GM12878 (cell line): ENCODE measurements around the gene PPP1R13B. TPM values are rescaled to one million over a fixed set of nuclear protein-coding genes. Genes with fewer than 3 reads are reported as not detected.

Experiments used
- ATAC-seq: fragments of 200-7000 bp; cut with Tn5 transposase; 3 replicates; pipeline ENCODE4 v1.9.1; 2020; ENCODE audit warnings: mild to moderate bottlenecking, moderate library complexity
- BruUV-seq: library from RNA; stranded (reverse); fragments of 400-500 nt; replicated peaks from 2 replicates; lab custom pipeline; 2021; lab: Mats Ljungman, UMichigan
- CTCF ChIA-PET: fragments of 300-600 bp; sonication (Branson Sonifier 250); formaldehyde crosslinking; extraction: SDS; loops from one replicate; lab custom pipeline; 2021; ENCODE audit warnings: inconsistent platforms; lab: Yijun Ruan, JAX
- POLR2A ChIA-PET: fragments of 350-600 bp; formaldehyde crosslinking; extraction: SDS; loops from one replicate; lab custom pipeline; 2021; ENCODE audit warnings: inconsistent platforms; lab: Charles Lee
- RAD21 ChIA-PET: fragments of 300-600 bp; sonication (Branson Sonifier 250); formaldehyde crosslinking; loops from one replicate; lab custom pipeline; 2023; ENCODE audit warnings: antibody characterized with exemption; ENCODE audit not compliant: unreplicated experiment; lab: Charles Lee
- SMC1A ChIA-PET: fragments of 300-600 bp; sonication (Branson Sonifier 250); formaldehyde crosslinking; loops from one replicate; lab custom pipeline; 2023; ENCODE audit not compliant: unreplicated experiment, uncharacterized antibody; lab: Charles Lee
- DNase-seq: peaks from one replicate; pipeline ENCODE4 v3.0.0-alpha.2; 2011; ENCODE audit warnings: low read depth, low spot score
- FAIRE-seq: peaks from 3 replicates; lab custom pipeline; 2011; peaks lifted over from hg19 to GRCh38; lab: Jason Lieb, UNC
- H2AFZ ChIP-seq: 2 replicates; pipeline ENCODE4 v1.6.0; 2011; ENCODE audit warnings: low read depth, low read length, control low read depth; ENCODE audit not compliant: control insufficient read depth
- H3K27ac ChIP-seq: 2 replicates; pipeline ENCODE4 v1.5.1; 2011; ENCODE audit warnings: control low read depth; ENCODE audit not compliant: control insufficient read depth, insufficient read depth
- H3K27me3 ChIP-seq, 2 experiments: replicated peaks in 1 of 2; 2 replicates each; pipeline versions ENCODE4 v1.6.0 to v1.6.1; 2011; ENCODE audit warnings: low read length in 1 of 2; ENCODE audit not compliant: control insufficient read depth in 2 of 2, insufficient read depth in 2 of 2
- H3K36me3 ChIP-seq, 2 experiments: 2 replicates each; pipeline ENCODE4 v1.5.1; 2011; ENCODE audit warnings: low read length in 1 of 2; ENCODE audit not compliant: control insufficient read depth in 2 of 2, insufficient read depth in 2 of 2
- H3K4me1 ChIP-seq: 2 replicates; pipeline ENCODE4 v1.6.1; 2011; ENCODE audit warnings: mild to moderate bottlenecking, low read length, moderate library complexity, mixed read lengths; ENCODE audit not compliant: control insufficient read depth, insufficient read depth
- H3K4me2 ChIP-seq: 2 replicates; pipeline ENCODE4 v1.6.0; 2011; ENCODE audit warnings: control low read depth; ENCODE audit not compliant: control insufficient read depth, insufficient read depth
- H3K4me3 ChIP-seq: fragments of 200-600 bp; sonication (generic); 2 replicates; pipeline ENCODE4 v1.5.1; 2016
- H3K79me2 ChIP-seq: 2 replicates; pipeline ENCODE4 v1.6.0; 2011; ENCODE audit warnings: low read length; ENCODE audit not compliant: control insufficient read depth, insufficient read depth
- H3K9ac ChIP-seq: 2 replicates; pipeline ENCODE4 v1.8.0; 2011; ENCODE audit warnings: low read length, control low read depth, mixed read lengths; ENCODE audit not compliant: control insufficient read depth, insufficient read depth
- H3K9me3 ChIP-seq: replicated peaks from 3 replicates; pipeline ENCODE4 v1.5.1; 2011; ENCODE audit warnings: mild to moderate bottlenecking, low read length; ENCODE audit not compliant: control insufficient read depth, insufficient read depth
- H4K20me1 ChIP-seq: 2 replicates; pipeline ENCODE4 v1.6.0; 2011; ENCODE audit not compliant: control insufficient read depth, insufficient read depth
- BHLHE40 ChIP-seq, 2 experiments: fragments of 450-650 bp in 1 of 2; IDR thresholded peaks; 2 replicates each; pipeline ENCODE4 v1.6.1; 2011 to 2017; ENCODE audit warnings: low read depth in 2 of 2, borderline replicate concordance in 1 of 2, improper control_type of control experiment in 1 of 2, low read length in 1 of 2, mild to moderate bottlenecking in 1 of 2
- BMI1 ChIP-seq: fragments of 450-650 bp; IDR thresholded peaks from 2 replicates; pipeline ENCODE4 v1.6.1; 2016; ENCODE audit warnings: mild to moderate bottlenecking, moderate library complexity, borderline replicate concordance
- EGR1 ChIP-seq, 2 experiments: IDR thresholded peaks; 1 replicate in 1 of 2; 2 replicates in 1 of 2; pipeline ENCODE4 v1.6.1; 2011 to 2012; ENCODE audit warnings: low read depth in 2 of 2, low read length in 2 of 2, borderline replicate concordance in 1 of 2, mild to moderate bottlenecking in 1 of 2, moderate library complexity in 1 of 2
- ESRRA ChIP-seq: IDR thresholded peaks from 2 replicates; pipeline ENCODE4 v1.6.1; 2012; ENCODE audit warnings: mild to moderate bottlenecking, low read length, improper control_type of control experiment
- HSF1 ChIP-seq: fragments of 150-350 bp; IDR thresholded peaks from 2 replicates; pipeline ENCODE4 v1.6.1; 2014; ENCODE audit warnings: mild to moderate bottlenecking, low read depth, low read length
- IRF5 ChIP-seq: fragments of 450-650 bp; IDR thresholded peaks from 2 replicates; pipeline ENCODE4 v1.6.1; 2017; ENCODE audit warnings: borderline replicate concordance
- JUNB ChIP-seq: IDR thresholded peaks from 2 replicates; pipeline ENCODE4 v1.6.1; 2016; ENCODE audit warnings: antibody characterized with exemption, mild to moderate bottlenecking
- KLF5 ChIP-seq: fragments of 450-650 bp; IDR thresholded peaks from 2 replicates; pipeline ENCODE4 v1.6.1; 2014; ENCODE audit warnings: mild to moderate bottlenecking; ENCODE audit not compliant: partially characterized antibody
- PAX8 ChIP-seq: fragments of 450-650 bp; IDR thresholded peaks from 2 replicates; pipeline ENCODE4 v1.6.1; 2017; ENCODE audit warnings: mild to moderate bottlenecking, moderate library complexity
- RAD51 ChIP-seq: fragments of 450-650 bp; IDR thresholded peaks from 2 replicates; pipeline ENCODE4 v1.6.1; 2016; ENCODE audit warnings: moderate library complexity, mild to moderate bottlenecking, inconsistent platforms
- RB1 ChIP-seq: fragments of 450-650 bp; formaldehyde crosslinking; IDR thresholded peaks from 2 replicates; pipeline ENCODE4 v1.6.1; 2017; ENCODE audit warnings: mild to moderate bottlenecking, borderline replicate concordance
- SMAD5 ChIP-seq: IDR thresholded peaks from 2 replicates; pipeline ENCODE4 v1.6.1; 2016; ENCODE audit warnings: antibody characterized with exemption, low read depth
- SMC3 ChIP-seq: IDR thresholded peaks from 2 replicates; pipeline ENCODE4 v1.6.1; 2011; ENCODE audit warnings: low read length, improper control_type of control experiment, borderline replicate concordance
- TCF12 ChIP-seq: IDR thresholded peaks from 2 replicates; pipeline ENCODE4 v1.6.1; 2011; ENCODE audit warnings: low read depth, mild to moderate bottlenecking, low read length
- YY1 ChIP-seq: IDR thresholded peaks from 2 replicates; pipeline ENCODE4 v1.6.1; 2011; ENCODE audit warnings: low read depth, mild to moderate bottlenecking, low read length
- ZNF24 ChIP-seq: fragments of 450-650 bp; IDR thresholded peaks from 2 replicates; pipeline ENCODE4 v1.6.1; 2017; ENCODE audit warnings: antibody characterized with exemption, mild to moderate bottlenecking
- WGBS: methylation state at CpG from one replicate; pipeline ENCODE4 v1.1.6; 2016; ENCODE audit warnings: low lambda C conversion rate; ENCODE audit not compliant: insufficient replicate concordance, insufficient coverage; ENCODE audit errors: missing lambda C conversion rate; 5-methylcytosine and 5-hydroxymethylcytosine counted together
- in situ Hi-C: fragments of 300-500 bp; cut with MboI; formaldehyde crosslinking; loops from 9 replicates; pipeline ENCODE4 v1.14.3; 2018; ENCODE audit warnings: mixed read lengths
- intact Hi-C: fragments of 100-400 bp; cut with micrococcal nuclease; formaldehyde crosslinking; loops from one replicate; pipeline ENCODE4 v1.14.2; 2022; ENCODE audit not compliant: unreplicated experiment
- polyA plus RNA-seq, 11 experiments: library from polyadenylated mRNA; depleted of rRNA in 4 of 11; unstranded in 6 of 11; stranded (reverse) in 5 of 11; fragments of >200 nt; fragmentation: Nextera tagmentation in 4 of 11; fragmentation: Illumina TruSeq in 1 of 11; extraction: Ambion mirVana in 4 of 11; extraction: Trizol in 1 of 11; gene quantifications; 1 replicate in 1 of 11; 2 replicates in 10 of 11; pipeline versions ENCODE4 v1.2.1 to v1.2.3, GENCODE V29; 2011 to 2016; ENCODE audit warnings: inconsistent platforms in 2 of 11, missing spikeins in 2 of 11, low read depth in 1 of 11
- total RNA-seq, 4 experiments: library from RNA; depleted of rRNA in 3 of 4; stranded (reverse); fragments of >200 nt in 3 of 4; fragmentation: Illumina TruSeq in 1 of 4; extraction: Trizol in 1 of 4; gene quantifications; 2 replicates each; pipeline versions ENCODE4 v1.2.1 to v1.2.3, GENCODE V29; 2013 to 2021

The PPP1R13B gene
- total and polyA plus RNA-seq, 10 of the 15 experiments (the other 5 are each of a cell fraction or from before 2014, with no cell fraction given), result 0.16 to 8.1 (median 3.2) TPM

GRCh38 chr14:103818870-103819269 is 28.5 kb downstream of the PPP1R13B start:
- H3K9me3 ChIP-seq, result no peaks in the 10 kb centered on the region
- H3K4me1 ChIP-seq, result peaks cover 4% of the 10 kb centered on the region
- RAD21 ChIA-PET, result no interaction called here
- H3K27me3 ChIP-seq, result no peaks in the 10 kb centered on the region
- H3K27ac ChIP-seq, result no peak overlapping the region
- H3K4me2 ChIP-seq, result no peak overlapping the region
- H3K79me2 ChIP-seq, result no peaks in the 10 kb centered on the region
- no peak overlapping the region for H3K4me3 ChIP-seq
- CTCF ChIA-PET, result interaction anchor here (1.5 to 3.9 kb wide), 2 partner anchors 11 to 14 kb away, joined by 3 to 27 read pairs; no protein-coding TSS in a partner anchor
- no peak for ATAC-seq
- TF ChIP-seq RB1, result no peak
- TF ChIP-seq, all 136 proteins: peak for 0
- ChIA-PET SMC1A (interaction anchor here (1.6 kb wide), 1 partner anchor 16 kb away, joined by 4 read pairs; no protein-coding TSS in a partner anchor), POLR2A (no interaction called here)
- in situ Hi-C loops, result no loop called here
- 60% methylated on average over 1 of the region's 1 CpG for WGBS
- intact Hi-C loops, result no loop called here
- Histone ChIP-seq H3K9ac (no peak overlapping the region), H4K20me1 (no peaks in the 10 kb centered on the region), H3K36me3 (no peaks in the 10 kb centered on the region), H2AFZ (no peak overlapping the region)
- BruUV-seq, result no TSS peak
- FAIRE-seq (no peak), DNase-seq (no peak)

- Histone ChIP-seq H2AFZ (no peak overlapping the region), H3K79me2 (no peaks in the 10 kb centered on the region), H3K9ac (no peak overlapping the region), H3K4me3 (no peak overlapping the region), H3K36me3 (no peaks in the 10 kb centered on the region), H3K27me3 (no peaks in the 10 kb centered on the region), H3K9me3 (no peaks in the 10 kb centered on the region), H4K20me1 (no peaks in the 10 kb centered on the region), H3K27ac (no peak overlapping the region), H3K4me1 (peaks cover 4% of the 10 kb centered on the region), H3K4me2 (no peak overlapping the region)
- ChIA-PET CTCF (interaction anchor here (1.5 to 2.2 kb wide), 2 partner anchors 10 to 14 kb away, joined by 3 to 17 read pairs; no protein-coding TSS in a partner anchor), POLR2A (no interaction called here), SMC1A (no interaction called here), RAD21 (no interaction called here)
- intact Hi-C loops (no loop called here), in situ Hi-C loops (no loop called here)
- no peak for FAIRE-seq
- no peak for ATAC-seq
- BruUV-seq, result no TSS peak
- DNase-seq, result no peak
- WGBS, result 97% methylated on average over 3 of the region's 3 CpGs
- TF ChIP-seq SMC3, result no peak
- no peak for TF ChIP-seq EGR1 (IDR thresholded peaks at IDR 0.05; ENCODE audit: borderline replicate concordance in 1 of 2, low read depth in 2 of 2, low read length in 2 of 2)
- TF ChIP-seq IRF5, result no peak
- no peak for TF ChIP-seq BHLHE40 (IDR thresholded peaks at IDR 0.05; ENCODE audit: borderline replicate concordance in 1 of 2, low read depth in 2 of 2, low read length in 1 of 2)
- no peak for TF ChIP-seq SMAD5
- TF ChIP-seq ESRRA, result no peak
- TF ChIP-seq KLF5, result no peak
- no peak for TF ChIP-seq PAX8
- TF ChIP-seq TCF12, result no peak
- TF ChIP-seq HSF1, result no peak
- TF ChIP-seq JUNB, result no peak
- TF ChIP-seq YY1, result no peak
- TF ChIP-seq BMI1, result no peak
- no peak for TF ChIP-seq RAD51
- TF ChIP-seq ZNF24, result no peak
These were observed 29.0 kb downstream of the PPP1R13B start for GRCh38 chr14:103818422-103818821.
